Astrocyte (in vitro differentiated cells and primary cell): ENCODE measurements around the gene SCGN.

Experiments
- EZH2 ChIP-seq: IDR thresholded peaks from 2 replicates; pipeline ENCODE4 v1.6.1; 2012; ENCODE audit warnings: mild to moderate bottlenecking, low read length, inconsistent platforms; ENCODE audit not compliant: insufficient read depth
- TF ChIP-seq, protein P1 (sequence below): IDR thresholded peaks from 2 replicates; pipeline ENCODE4 v1.5.1; 2011; ENCODE audit warnings: low read depth, mild to moderate bottlenecking, inconsistent platforms, low read length, moderate library complexity; ENCODE audit not compliant: insufficient read depth

GRCh38 chr6:25694366-25694765, 42.4 kb downstream of the SCGN start:
- TF ChIP-seq, protein P1, sequence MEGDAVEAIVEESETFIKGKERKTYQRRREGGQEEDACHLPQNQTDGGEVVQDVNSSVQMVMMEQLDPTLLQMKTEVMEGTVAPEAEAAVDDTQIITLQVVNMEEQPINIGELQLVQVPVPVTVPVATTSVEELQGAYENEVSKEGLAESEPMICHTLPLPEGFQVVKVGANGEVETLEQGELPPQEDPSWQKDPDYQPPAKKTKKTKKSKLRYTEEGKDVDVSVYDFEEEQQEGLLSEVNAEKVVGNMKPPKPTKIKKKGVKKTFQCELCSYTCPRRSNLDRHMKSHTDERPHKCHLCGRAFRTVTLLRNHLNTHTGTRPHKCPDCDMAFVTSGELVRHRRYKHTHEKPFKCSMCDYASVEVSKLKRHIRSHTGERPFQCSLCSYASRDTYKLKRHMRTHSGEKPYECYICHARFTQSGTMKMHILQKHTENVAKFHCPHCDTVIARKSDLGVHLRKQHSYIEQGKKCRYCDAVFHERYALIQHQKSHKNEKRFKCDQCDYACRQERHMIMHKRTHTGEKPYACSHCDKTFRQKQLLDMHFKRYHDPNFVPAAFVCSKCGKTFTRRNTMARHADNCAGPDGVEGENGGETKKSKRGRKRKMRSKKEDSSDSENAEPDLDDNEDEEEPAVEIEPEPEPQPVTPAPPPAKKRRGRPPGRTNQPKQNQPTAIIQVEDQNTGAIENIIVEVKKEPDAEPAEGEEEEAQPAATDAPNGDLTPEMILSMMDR, result no peak
- no peak for TF ChIP-seq EZH2
